H1 (cell line): ENCODE results near the gene FCHO1. TPM values are rescaled to one million over a fixed set of nuclear protein-coding genes. Genes with fewer than 3 reads are reported as not detected.

ENCODE experiments used
- FOSL1 ChIP-seq: IDR thresholded peaks from 2 replicates; pipeline ENCODE4 v1.6.1; 2011; ENCODE audit warnings: mild to moderate bottlenecking, low read depth, low read length, moderate library complexity; ENCODE audit not compliant: insufficient read depth
- KDM1A ChIP-seq: fragments of 200-600, 300-600 bp; sonication (generic); IDR thresholded peaks from 2 replicates; pipeline ENCODE4 v1.7.1; 2016; ENCODE audit warnings: mild to moderate bottlenecking, low read length, borderline replicate concordance
- MAFK ChIP-seq: IDR thresholded peaks from 2 replicates; pipeline ENCODE4 v1.6.1; 2012; ENCODE audit warnings: low read depth, mild to moderate bottlenecking, improper control_type of control experiment, low read length
- TAF1 ChIP-seq: IDR thresholded peaks from 2 replicates; pipeline ENCODE4 v1.6.1; 2011; ENCODE audit warnings: mild to moderate bottlenecking, low read depth, low read length
- polyA plus RNA-seq, 7 experiments: library from polyadenylated mRNA; depleted of rRNA in 3 of 7; stranded (reverse) in 5 of 7; unstranded in 2 of 7; fragments of >200 nt in 5 of 7; fragments of 200-250 nt in 2 of 7; gene quantifications; 1 replicate in 5 of 7; 2 replicates in 1 of 7; 4 replicates in 1 of 7; pipeline versions ENCODE4 v1.2.1 to v1.2.3, GENCODE V29; 2011 to 2013; ENCODE audit warnings: missing spikeins in 2 of 7, mixed read lengths in 2 of 7
- total RNA-seq: library from RNA; stranded (reverse); fragmentation: NEBNext Ultra II Directional; extraction: Animal tissue kit (Norgen Biotek cat#: 25700); gene quantifications from 2 replicates; pipeline ENCODE4 v1.2.1, GENCODE V29; 2021
- TF ChIP-seq, protein P1 (sequence below): fragments of 300-600 bp; sonication (generic); IDR thresholded peaks from 2 replicates; pipeline ENCODE4 v1.7.1; 2012; ENCODE audit warnings: low read length, moderate library complexity, mild to moderate bottlenecking, inconsistent platforms; ENCODE audit not compliant: insufficient replicate concordance

The FCHO1 gene
- total and polyA plus RNA-seq, 2 of the 8 experiments (the other 6 are each of a cell fraction or from before 2014, with no cell fraction given) = 13.0 to 25.9 TPM

DNA sequence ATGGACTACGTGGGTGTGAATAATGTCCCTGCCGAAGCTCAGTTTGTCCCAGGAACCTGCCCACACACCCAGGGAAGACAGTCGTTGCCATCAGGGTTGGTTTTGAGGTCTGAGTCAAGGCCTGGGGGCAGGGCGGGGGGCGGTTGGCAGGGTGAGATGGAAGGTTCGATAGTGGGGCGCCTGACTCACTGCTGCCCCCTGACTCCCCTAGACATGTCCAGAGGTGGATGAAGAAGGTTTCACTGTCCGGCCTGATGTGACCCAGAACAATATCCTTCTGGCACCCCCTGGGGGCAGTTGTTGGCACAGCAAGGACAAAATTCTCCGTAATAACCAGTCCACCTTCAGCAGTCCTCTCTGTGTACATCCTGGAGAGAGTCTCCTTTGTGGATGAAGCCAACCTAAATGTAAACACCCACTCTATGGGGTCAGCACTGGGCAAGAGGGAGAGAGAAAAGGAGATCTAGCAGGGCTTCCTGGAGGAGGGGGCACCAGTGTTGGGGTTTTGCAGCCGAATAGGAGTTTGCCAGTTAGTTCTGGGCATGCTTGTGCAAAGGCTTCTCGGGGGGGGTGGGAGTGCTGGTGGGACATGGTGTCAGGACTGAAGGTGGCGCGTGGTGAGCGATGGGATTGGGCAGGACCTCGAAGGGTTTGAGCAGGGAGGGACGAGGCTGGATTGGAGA is 24.1 kb downstream of the FCHO1 start (continued):
- TF ChIP-seq, protein P1, sequence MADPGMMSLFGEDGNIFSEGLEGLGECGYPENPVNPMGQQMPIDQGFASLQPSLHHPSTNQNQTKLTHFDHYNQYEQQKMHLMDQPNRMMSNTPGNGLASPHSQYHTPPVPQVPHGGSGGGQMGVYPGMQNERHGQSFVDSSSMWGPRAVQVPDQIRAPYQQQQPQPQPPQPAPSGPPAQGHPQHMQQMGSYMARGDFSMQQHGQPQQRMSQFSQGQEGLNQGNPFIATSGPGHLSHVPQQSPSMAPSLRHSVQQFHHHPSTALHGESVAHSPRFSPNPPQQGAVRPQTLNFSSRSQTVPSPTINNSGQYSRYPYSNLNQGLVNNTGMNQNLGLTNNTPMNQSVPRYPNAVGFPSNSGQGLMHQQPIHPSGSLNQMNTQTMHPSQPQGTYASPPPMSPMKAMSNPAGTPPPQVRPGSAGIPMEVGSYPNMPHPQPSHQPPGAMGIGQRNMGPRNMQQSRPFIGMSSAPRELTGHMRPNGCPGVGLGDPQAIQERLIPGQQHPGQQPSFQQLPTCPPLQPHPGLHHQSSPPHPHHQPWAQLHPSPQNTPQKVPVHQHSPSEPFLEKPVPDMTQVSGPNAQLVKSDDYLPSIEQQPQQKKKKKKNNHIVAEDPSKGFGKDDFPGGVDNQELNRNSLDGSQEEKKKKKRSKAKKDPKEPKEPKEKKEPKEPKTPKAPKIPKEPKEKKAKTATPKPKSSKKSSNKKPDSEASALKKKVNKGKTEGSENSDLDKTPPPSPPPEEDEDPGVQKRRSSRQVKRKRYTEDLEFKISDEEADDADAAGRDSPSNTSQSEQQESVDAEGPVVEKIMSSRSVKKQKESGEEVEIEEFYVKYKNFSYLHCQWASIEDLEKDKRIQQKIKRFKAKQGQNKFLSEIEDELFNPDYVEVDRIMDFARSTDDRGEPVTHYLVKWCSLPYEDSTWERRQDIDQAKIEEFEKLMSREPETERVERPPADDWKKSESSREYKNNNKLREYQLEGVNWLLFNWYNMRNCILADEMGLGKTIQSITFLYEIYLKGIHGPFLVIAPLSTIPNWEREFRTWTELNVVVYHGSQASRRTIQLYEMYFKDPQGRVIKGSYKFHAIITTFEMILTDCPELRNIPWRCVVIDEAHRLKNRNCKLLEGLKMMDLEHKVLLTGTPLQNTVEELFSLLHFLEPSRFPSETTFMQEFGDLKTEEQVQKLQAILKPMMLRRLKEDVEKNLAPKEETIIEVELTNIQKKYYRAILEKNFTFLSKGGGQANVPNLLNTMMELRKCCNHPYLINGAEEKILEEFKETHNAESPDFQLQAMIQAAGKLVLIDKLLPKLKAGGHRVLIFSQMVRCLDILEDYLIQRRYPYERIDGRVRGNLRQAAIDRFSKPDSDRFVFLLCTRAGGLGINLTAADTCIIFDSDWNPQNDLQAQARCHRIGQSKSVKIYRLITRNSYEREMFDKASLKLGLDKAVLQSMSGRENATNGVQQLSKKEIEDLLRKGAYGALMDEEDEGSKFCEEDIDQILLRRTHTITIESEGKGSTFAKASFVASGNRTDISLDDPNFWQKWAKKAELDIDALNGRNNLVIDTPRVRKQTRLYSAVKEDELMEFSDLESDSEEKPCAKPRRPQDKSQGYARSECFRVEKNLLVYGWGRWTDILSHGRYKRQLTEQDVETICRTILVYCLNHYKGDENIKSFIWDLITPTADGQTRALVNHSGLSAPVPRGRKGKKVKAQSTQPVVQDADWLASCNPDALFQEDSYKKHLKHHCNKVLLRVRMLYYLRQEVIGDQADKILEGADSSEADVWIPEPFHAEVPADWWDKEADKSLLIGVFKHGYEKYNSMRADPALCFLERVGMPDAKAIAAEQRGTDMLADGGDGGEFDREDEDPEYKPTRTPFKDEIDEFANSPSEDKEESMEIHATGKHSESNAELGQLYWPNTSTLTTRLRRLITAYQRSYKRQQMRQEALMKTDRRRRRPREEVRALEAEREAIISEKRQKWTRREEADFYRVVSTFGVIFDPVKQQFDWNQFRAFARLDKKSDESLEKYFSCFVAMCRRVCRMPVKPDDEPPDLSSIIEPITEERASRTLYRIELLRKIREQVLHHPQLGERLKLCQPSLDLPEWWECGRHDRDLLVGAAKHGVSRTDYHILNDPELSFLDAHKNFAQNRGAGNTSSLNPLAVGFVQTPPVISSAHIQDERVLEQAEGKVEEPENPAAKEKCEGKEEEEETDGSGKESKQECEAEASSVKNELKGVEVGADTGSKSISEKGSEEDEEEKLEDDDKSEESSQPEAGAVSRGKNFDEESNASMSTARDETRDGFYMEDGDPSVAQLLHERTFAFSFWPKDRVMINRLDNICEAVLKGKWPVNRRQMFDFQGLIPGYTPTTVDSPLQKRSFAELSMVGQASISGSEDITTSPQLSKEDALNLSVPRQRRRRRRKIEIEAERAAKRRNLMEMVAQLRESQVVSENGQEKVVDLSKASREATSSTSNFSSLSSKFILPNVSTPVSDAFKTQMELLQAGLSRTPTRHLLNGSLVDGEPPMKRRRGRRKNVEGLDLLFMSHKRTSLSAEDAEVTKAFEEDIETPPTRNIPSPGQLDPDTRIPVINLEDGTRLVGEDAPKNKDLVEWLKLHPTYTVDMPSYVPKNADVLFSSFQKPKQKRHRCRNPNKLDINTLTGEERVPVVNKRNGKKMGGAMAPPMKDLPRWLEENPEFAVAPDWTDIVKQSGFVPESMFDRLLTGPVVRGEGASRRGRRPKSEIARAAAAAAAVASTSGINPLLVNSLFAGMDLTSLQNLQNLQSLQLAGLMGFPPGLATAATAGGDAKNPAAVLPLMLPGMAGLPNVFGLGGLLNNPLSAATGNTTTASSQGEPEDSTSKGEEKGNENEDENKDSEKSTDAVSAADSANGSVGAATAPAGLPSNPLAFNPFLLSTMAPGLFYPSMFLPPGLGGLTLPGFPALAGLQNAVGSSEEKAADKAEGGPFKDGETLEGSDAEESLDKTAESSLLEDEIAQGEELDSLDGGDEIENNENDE = no peak
- TF ChIP-seq FOSL1 (no peak), MAFK (no peak), TAF1 (no peak), KDM1A (peak; percentile 11; the same call in 1 of the 2 replicates)
- TF ChIP-seq, all 59 proteins: peak for 4
